HG02840 (cell line): ENCODE data around the gene HAUS2.

Source experiments
- ATAC-seq: cut with Tn5 transposase; IDR thresholded peaks from one replicate; pipeline ENCODE4 v1.9.1; 2021; ENCODE audit warnings: mild to moderate bottlenecking, moderate library complexity, moderate number of reproducible peaks; ENCODE audit not compliant: unreplicated experiment, low FRiP score

Gene HAUS2

DNA sequence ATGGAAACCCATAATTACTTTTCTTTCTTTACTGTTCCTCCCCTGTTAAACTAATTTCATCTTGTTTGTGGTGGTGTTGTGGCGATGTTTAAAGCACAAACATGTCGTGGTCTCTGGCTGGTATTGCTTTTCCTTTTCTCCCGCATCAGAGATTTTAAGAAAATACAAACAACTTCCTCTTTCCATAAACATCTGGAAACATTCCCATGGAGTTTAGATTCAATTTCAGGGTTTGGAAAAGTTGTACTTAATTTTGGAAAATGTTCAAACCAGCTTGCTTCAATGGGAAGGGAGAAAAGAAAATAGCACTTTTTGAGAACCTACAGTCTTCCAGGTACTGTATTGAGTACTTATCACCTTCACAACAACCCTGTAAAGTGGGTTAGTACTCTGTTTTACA is 57.2 kb downstream of the HAUS2 start:
- no peak for ATAC-seq

GRCh38 chr15:42608110-42608531 is 59.5 kb downstream of the HAUS2 start:
- no peak for ATAC-seq

DNA sequence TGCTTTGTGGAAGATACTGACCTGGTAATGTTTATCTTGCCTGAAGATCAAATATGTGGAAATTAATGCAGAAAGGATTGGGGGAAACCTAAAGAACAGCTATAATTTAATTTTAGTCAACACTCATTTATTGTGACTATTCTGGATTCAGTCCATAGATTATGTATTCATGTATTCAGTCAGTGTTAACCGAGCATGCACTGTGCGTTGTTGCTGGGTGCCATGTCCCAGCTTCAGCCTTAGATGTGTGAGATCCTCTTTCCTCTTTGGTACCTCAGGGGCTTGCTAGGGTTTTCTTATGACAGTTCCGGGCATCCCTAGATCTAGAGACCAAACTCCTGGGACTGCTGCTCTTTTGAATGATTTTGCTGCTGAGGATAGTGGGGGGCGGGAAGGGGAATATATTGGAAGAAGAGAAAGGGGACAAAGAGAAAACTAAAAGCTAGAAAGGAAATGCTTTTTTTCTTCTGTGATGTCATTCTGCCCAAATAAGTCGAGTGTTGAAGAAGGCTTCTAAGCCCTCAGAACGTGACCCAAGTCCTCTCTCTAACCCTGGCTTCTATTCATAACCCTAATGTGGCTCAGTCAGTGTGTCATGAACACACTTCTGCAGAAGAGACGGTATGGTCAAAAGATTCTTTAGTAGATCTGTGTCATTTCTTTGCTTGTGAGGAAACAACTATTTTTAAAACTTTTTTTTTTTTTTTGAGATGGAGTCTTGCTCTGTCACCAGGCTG is 60.3 kb downstream of the HAUS2 start:
- no peak for ATAC-seq

GRCh38 chr15:42611532-42611931 is 62.9 kb downstream of the HAUS2 start:
- ATAC-seq = no peak

DNA sequence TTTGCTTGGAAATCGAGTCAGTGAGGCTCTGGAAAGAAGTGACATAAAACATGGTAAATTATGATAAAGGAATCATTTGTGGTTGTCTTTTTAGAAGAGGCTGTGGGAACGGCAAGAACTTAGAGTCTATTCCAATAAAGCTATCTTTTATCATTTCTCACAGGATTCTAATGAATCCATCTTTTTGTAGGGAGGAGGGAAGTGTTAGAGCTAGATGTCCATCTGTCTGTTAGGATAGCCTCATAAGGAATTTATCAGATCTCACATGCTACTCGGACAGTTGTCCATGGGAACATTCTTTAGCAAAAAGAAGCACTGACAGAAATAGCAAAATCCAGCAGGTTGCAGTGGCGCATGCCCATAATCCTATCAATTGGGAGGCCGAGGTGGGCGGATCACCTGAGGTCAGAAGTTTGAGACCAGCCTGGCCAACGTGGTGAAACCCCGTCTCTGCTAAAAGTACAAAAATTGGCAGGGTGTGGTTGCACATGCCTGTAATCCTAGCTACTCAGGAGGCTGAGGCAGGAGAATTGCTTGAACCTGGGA is 63.8 kb downstream of the HAUS2 start:
- no peak for ATAC-seq

DNA sequence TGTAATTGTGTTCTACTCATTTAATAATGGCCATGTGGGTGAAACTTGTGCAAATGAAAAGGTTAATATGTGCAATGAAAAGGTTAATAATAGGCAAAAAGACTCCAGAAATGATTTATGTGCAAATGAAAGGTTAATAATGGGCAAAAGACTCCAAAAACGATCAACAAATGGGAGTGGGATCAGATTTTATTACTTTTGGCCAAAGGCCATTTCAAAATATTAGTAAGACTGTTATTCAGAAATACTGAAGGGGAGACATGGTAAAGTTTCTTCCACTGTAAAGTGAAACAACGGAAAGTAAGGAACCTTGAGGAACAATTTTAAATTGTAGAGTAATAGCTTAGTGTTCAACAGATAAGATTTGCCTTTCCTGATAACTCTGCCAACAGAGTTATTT is 67.5 kb downstream of the HAUS2 start:
- no peak for ATAC-seq
